Activated effector memory CD4-positive, alpha-beta T cell treated with Interleukin-2 at 50 U/mL for 16 hours (primary cell): ENCODE results near the gene XYLT1.
"Not testable (repeated sequence)": the region's sequence is repeated elsewhere in the genome, so short reads cannot be mapped to it uniquely, and the experiment has no call there.

Source experiments
- DNase-seq: peaks from one replicate; pipeline ENCODE4 v3.0.0-alpha.2; 2020

XYLT1 gene

GRCh38 chr16:17470908-17471718 is at the start of gene XYLT1:
XYLT1 (minus strand) TSS chr16:17470960; CDS start chr16:17470796, 164 bp downstream.
- DNase-seq: no peak

GRCh38 chr16:17520111-17520510 is 49.4 kb upstream of the XYLT1 start:
- DNase-seq: no peak

- DNase-seq: no peak
Observed at GRCh38 chr16:17519101-17519955, 48.6 kb upstream of the XYLT1 start.

- no peak for DNase-seq
Observed at GRCh38 chr16:17518441-17518840, 47.7 kb upstream of the XYLT1 start.

- DNase-seq: no peak
Observed at GRCh38 chr16:17515421-17516210, 44.9 kb upstream of the XYLT1 start.

- DNase-seq: no peak
Observed at GRCh38 chr16:17512636-17513220, 42.0 kb upstream of the XYLT1 start.

GRCh38 chr16:17511340-17511739 is 40.6 kb upstream of the XYLT1 start:
- no peak for DNase-seq

- DNase-seq: no peak
Observed at GRCh38 chr16:17510567-17510966, 39.8 kb upstream of the XYLT1 start.

- DNase-seq: no peak
Observed at GRCh38 chr16:17509194-17509593, 38.4 kb upstream of the XYLT1 start.

GRCh38 chr16:17508303-17508702 is 37.5 kb upstream of the XYLT1 start:
- DNase-seq: no peak

GRCh38 chr16:17507516-17507915 is 36.8 kb upstream of the XYLT1 start:
- not testable (repeated sequence) for DNase-seq

GRCh38 chr16:17505828-17506227 is 35.1 kb upstream of the XYLT1 start:
- not testable (repeated sequence) for DNase-seq

- DNase-seq: no peak
Observed at GRCh38 chr16:17504050-17504449, 33.3 kb upstream of the XYLT1 start.

GRCh38 chr16:17503331-17503730 is 32.6 kb upstream of the XYLT1 start:
- no peak for DNase-seq

GRCh38 chr16:17501321-17501720 is 30.6 kb upstream of the XYLT1 start:
- no peak for DNase-seq

GRCh38 chr16:17499223-17499902 is 28.6 kb upstream of the XYLT1 start:
- DNase-seq: no peak

- no peak for DNase-seq
Observed at GRCh38 chr16:17497648-17498047, 26.9 kb upstream of the XYLT1 start.

GRCh38 chr16:17496891-17497290 is 26.1 kb upstream of the XYLT1 start:
- no peak for DNase-seq

- no peak for DNase-seq
Observed at GRCh38 chr16:17493012-17493411, 22.3 kb upstream of the XYLT1 start.

- no peak for DNase-seq
Observed at GRCh38 chr16:17491140-17491662, 20.4 kb upstream of the XYLT1 start.

- no peak for DNase-seq
Observed at GRCh38 chr16:17488506-17488905, 17.7 kb upstream of the XYLT1 start.

- DNase-seq: no peak
Observed at GRCh38 chr16:17483351-17483750, 12.6 kb upstream of the XYLT1 start.
